Pancreas (tissue), 10 donors: ENCODE measurements around the gene PCSK9. TPM values are rescaled to one million over a fixed set of nuclear protein-coding genes. Genes with fewer than 3 reads are reported as not detected.
A peak's percentile ranks its signal among the peaks of the same experiment; 100 is the strongest.

Source experiments
- ATAC-seq, 4 donors: fragments of 200-7000 bp; cut with Tn5 transposase; one replicate each; pipeline versions ENCODE4 v1.8.0 to v1.9.1; 2020; ENCODE audit warnings: mild to moderate bottlenecking in 4 of 4, moderate library complexity in 4 of 4
- DNase-seq, 6 donors: peaks; one replicate each; pipeline ENCODE4 v3.0.0-alpha.2; 2020
- FAIRE-seq: peaks from 2 replicates; lab custom pipeline; 2012; peaks lifted over from hg19 to GRCh38; lab: Jason Lieb, UNC
- H3K27ac ChIP-seq, 4 donors: fragments of 200-600 bp; sonication (generic); 1 replicate in 3 of 4; 2 replicates in 1 of 4; pipeline versions ENCODE4 v1.5.0 to v1.8.0; 2020
- H3K27me3 ChIP-seq, 4 donors: fragments of 200-600 bp; one replicate each; pipeline ENCODE4 v1.8.0; 2021
- H3K36me3 ChIP-seq, 3 donors: fragments of 200-600 bp; sonication (generic) in 1 of 3; one replicate each; pipeline versions ENCODE4 v1.5.0 to v1.8.0; 2020 to 2021
- H3K4me1 ChIP-seq, 3 donors: fragments of 200-600 bp; one replicate each; pipeline ENCODE4 v1.8.0; 2021
- H3K4me3 ChIP-seq, 4 donors: fragments of 200-600 bp; sonication (generic) in 2 of 4; one replicate each; pipeline versions ENCODE4 v1.5.0 to v1.8.0; 2020 to 2021
- H3K9me3 ChIP-seq, 4 donors: fragments of 200-600 bp; one replicate each; pipeline ENCODE4 v1.8.0; 2021
- CTCF ChIP-seq, 4 donors: fragments of 200-600 bp; sonication (generic) in 3 of 4; IDR thresholded peaks; one replicate each; pipeline versions ENCODE4 v1.5.0 to v1.8.0; 2021; ENCODE audit warnings: antibody characterized with exemption in 4 of 4
- WGBS, 2 donors: extraction: QIAGEN DNeasy Blood & Tissue Kit; methylation state at CpG; one replicate each; pipeline ENCODE4 v1.1.7; 2013; 5-methylcytosine and 5-hydroxymethylcytosine counted together
- intact Hi-C, 3 donors: fragments of 100-400 bp; cut with DNase I; formaldehyde crosslinking; loops; one replicate each; pipeline versions ENCODE4 v1.11.1 to v1.14.2; 2022
- polyA plus RNA-seq, 2 donors: library from polyadenylated mRNA; stranded (reverse); fragments of 200-250 nt; gene quantifications; one replicate each; pipeline ENCODE4 v1.2.3, GENCODE V29; 2013
- total RNA-seq, 6 donors: library from RNA; stranded (reverse); fragmentation: NEBNext Ultra II Directional in 4 of 6; extraction: Animal tissue kit (Norgen Biotek cat#: 25700) in 4 of 6; gene quantifications; one replicate each; pipeline versions ENCODE4 v1.2.1 to v1.2.4, GENCODE V29; 2021 to 2023
- donor health status: healthy with polysubstance abuse.
- donor health status: DM: no; HTN: no; CAD: no; lungs with moderate emphysema.
- donor health status: DM: no; HTN: no; CAD: no.
- donor health status: control.
- donor health status: control.
- donor health status: Bipolar disorder and iron deficiency.
- donor health status: DM: yes; HTN: yes; CAD: no.
- donor health status: DM: no; HTN: no; CAD: no.
- donor health status: DM: no; HTN: no; CAD: no.
- donor health status: DM: yes; HTN: yes; CAD: no.

The PCSK9 gene
- total and polyA plus RNA-seq, 8 donors: 0.95 to 10.1 (median 2.5) TPM

DNA sequence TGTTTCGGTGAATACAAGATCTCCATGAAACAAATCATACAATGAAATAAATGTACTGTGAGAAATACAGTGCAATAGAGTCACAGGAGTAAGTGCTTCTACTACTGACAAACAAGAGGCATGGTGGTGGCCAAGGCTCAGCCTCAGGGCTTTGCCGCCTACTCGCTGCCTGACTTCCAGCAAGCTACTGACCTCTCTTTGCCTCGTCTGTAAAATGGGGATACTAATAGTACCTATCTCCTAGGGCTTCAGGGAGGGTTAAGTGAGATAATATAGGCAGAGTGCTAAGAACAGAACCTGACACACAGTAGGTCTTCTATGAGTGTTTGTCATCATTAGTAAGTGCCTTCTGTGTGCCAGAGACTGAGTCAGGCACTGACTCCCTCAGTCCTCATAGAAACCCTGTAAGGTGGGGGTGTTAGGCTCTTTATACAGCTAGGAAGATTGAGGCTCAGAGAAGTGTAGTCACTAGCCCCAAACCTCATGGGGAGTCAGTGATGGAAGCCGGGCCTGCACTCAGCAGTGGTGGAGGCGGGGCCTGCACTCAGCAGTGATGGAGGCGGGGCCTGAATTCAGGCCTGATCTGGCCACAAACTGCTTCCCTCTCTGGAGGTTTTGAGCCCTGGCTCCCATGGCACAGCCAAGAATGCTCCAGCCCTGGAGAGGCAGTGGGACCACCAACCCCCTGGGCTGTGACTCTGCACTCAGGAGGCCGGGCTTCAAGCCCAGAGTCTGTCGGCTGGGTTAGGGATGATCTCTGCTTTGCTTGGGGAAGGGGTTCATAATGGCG lies 33.8 kb upstream of the PCSK9 start:
- TF ChIP-seq CTCF (IDR thresholded peaks at IDR 0.05): no peak
- Histone ChIP-seq H3K27me3 (no peaks in the 10 kb centered on the region), H3K27ac (no peak overlapping the region), H3K9me3 (no peaks in the 10 kb centered on the region), H3K4me1 (no peaks in the 10 kb centered on the region), H3K36me3 (no peaks in the 10 kb centered on the region), H3K4me3 (no peak overlapping the region)
- ATAC-seq (no peak), DNase-seq (peak in 1 of 6 donors; percentile 20), FAIRE-seq (no peak)
- WGBS, 2 donors: 77 to 86% methylated on average over 10 of the region's 10 CpGs
- intact Hi-C loops: no loop called here

GRCh38 chr1:55006931-55007330 lies 32.4 kb upstream of the PCSK9 start:
- no peaks in the 10 kb centered on the region for H3K9me3 ChIP-seq
- peak in 1 of 6 donors; percentile 30 for DNase-seq
- no peak for FAIRE-seq
- intact Hi-C loops: no loop called here
- H3K4me3 ChIP-seq: no peak overlapping the region
- no peak for ATAC-seq
- 82 to 91% methylated on average over 12 of the region's 12 CpGs for WGBS, 2 donors
- no peak for TF ChIP-seq CTCF (IDR thresholded peaks at IDR 0.05)
- H3K4me1 ChIP-seq: no peaks in the 10 kb centered on the region
- no peaks in the 10 kb centered on the region for H3K36me3 ChIP-seq
- no peak overlapping the region for H3K27ac ChIP-seq
- H3K27me3 ChIP-seq: no peaks in the 10 kb centered on the region

DNA sequence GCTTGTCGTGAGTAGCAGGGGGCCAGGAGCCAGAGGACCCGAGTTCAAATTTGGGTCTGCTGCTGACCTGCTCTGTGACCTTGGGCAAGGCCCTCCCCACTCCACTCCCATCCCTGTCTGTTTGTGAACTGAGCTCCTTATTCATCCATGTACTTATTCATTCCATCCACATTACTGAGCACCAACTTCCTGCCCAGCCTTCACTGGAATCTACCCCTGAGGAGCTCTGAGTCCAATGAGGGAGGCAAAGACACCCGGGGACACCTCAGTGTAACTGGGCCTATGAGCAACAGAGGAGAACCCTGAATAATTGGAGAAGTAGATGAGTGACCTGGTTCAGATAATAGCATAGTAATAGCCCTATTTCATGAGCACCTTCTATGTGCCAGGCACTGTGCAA lies 31.7 kb upstream of the PCSK9 start:
- no peak for TF ChIP-seq CTCF (IDR thresholded peaks at IDR 0.05)
- H3K4me3 ChIP-seq: no peak overlapping the region
- no peaks in the 10 kb centered on the region for H3K4me1 ChIP-seq
- DNase-seq: peak in 1 of 6 donors; percentile 12
- H3K9me3 ChIP-seq: no peaks in the 10 kb centered on the region
- intact Hi-C loops: no loop called here
- H3K27ac ChIP-seq: no peak overlapping the region
- ATAC-seq: no peak
- H3K27me3 ChIP-seq: no peaks in the 10 kb centered on the region
- FAIRE-seq: no peak
- no peaks in the 10 kb centered on the region for H3K36me3 ChIP-seq
- WGBS, 2 donors: 74 to 78% methylated on average over 3 of the region's 3 CpGs

DNA sequence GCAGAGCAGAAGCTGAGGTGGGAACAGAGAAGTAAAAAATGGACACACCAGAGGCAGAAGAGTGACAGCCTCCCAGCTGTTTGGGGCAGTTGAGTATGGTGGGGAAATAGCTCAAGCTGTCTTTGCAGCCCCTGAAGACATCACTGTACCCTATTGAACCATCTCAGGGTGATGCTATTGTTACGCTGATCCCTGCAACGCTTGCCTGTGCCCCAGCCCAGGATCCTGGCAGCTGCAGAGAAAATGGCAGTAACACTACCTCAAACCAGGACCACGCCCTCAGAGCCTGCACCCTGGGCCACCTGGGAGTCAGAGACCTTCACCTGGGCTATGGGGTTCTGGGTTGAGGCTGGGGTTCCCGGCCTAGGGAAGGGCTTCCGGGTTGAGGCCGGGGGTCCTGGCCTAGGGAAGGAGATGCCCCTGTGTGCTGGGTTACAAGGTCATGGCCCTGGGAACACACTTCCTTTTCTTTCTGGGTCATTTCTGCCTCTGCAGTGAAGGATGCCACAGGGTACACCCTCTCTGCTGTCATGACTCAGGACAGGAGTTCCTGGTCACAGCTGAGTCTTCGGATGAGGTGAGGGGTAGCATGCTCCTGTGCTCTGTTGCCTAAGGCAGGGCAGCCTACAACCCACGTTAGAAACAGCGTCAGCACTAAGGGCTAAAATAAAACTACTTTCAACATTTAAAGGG lies 29.0 kb upstream of the PCSK9 start:
- peak in 1 of 6 donors; percentile 26 for DNase-seq
- no peak for FAIRE-seq
- Histone ChIP-seq H3K27me3 (no peaks in the 10 kb centered on the region), H3K27ac (no peak overlapping the region), H3K4me3 (no peak overlapping the region), H3K9me3 (no peaks in the 10 kb centered on the region), H3K36me3 (no peaks in the 10 kb centered on the region), H3K4me1 (no peaks in the 10 kb centered on the region)
- 84 to 92% methylated on average over 9 of the region's 9 CpGs for WGBS, 2 donors
- ATAC-seq: no peak
- TF ChIP-seq CTCF (IDR thresholded peaks at IDR 0.05): no peak
- intact Hi-C loops: no loop called here

- Histone ChIP-seq H3K36me3 (no peaks in the 10 kb centered on the region), H3K4me3 (no peak overlapping the region), H3K4me1 (no peaks in the 10 kb centered on the region), H3K9me3 (no peaks in the 10 kb centered on the region), H3K27me3 (no peaks in the 10 kb centered on the region), H3K27ac (no peak overlapping the region)
- intact Hi-C loops: no loop called here
- TF ChIP-seq CTCF (IDR thresholded peaks at IDR 0.05): no peak
- no peak for ATAC-seq
- FAIRE-seq: no peak
- peak in 1 of 6 donors; percentile 15 for DNase-seq
- 86 to 99% methylated on average over 7 of the region's 7 CpGs for WGBS, 2 donors
Measured at GRCh38 chr1:55010887-55011217, 28.5 kb upstream of the PCSK9 start.
